ENCODE results near the gene KDM6A.
"Not testable (repeated sequence)": the region's sequence is repeated elsewhere in the genome, so short reads cannot be mapped to it uniquely, and the experiment has no call there.

Gene KDM6A

GRCh38 chrX:44890247-44890646, 17.3 kb downstream of the KDM6A start:
- no peak for DNase-seq

DNA sequence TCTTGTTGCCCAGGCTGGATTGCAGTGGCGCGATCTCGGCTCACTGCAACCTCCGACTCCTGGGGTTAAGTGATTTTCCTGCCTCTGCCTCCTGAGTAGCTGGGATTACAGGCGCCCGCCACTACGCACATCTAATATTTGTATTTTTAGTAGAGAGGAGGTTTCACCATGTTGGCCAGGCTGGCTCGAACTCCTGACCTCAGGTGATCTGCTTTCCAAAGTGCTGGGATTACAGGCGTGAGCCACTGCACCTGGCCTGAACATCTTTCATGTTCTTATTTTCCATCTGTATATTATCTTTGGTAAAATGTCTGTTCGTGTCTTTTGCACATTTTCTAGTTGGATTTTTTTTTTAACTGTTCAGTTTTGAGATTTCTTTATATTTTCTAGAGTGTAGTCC, 17.7 kb downstream of the KDM6A start:
- not testable (repeated sequence) for DNase-seq

GRCh38 chrX:44891642-44892041, 18.7 kb downstream of the KDM6A start:
- DNase-seq: no peak

GRCh38 chrX:44896876-44897186, 23.8 kb downstream of the KDM6A start:
- no peak for DNase-seq

- DNase-seq: no peak
These were observed 24.6 kb downstream of the KDM6A start for GRCh38 chrX:44897539-44897938.

DNA sequence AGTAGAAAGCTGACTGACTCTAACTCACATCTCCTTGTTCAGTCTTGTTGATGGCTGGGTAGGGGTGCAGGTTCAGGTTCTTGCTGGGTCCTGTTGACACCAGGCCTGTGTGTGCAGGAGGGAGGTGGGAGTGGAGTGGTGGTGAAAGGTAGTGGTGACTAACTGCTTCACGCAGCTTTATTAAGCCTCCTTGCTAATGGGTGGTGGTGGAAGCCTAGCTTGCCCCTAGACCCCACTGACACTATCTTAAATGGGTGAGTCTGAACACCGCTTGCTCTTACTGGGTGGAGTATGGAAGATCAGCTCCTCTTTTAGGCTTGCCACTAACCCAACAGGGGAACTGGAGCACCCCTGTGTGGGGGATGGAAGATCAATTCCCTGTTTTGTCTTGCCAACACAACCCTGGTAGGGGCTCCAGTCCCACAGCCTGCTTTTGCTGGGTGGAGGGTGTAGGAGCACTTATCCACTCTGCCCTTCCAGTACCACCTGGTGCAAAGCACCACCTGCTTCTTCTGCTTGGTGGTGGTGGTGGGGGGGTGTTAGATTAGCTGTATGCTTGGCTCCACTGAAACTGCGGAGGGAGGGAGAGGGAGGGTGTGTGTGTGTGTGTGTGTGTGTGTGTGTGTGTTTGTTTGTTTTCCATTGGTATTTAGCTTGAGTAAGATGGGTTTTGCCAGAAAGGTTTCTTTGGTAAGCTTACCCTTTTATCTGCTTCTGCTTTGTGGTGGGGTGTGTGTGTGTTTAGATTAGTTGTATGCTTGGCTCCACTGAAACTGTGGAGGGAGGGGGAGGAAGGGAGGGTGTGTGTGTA, 25.6 kb downstream of the KDM6A start:
- no peak for DNase-seq

DNA sequence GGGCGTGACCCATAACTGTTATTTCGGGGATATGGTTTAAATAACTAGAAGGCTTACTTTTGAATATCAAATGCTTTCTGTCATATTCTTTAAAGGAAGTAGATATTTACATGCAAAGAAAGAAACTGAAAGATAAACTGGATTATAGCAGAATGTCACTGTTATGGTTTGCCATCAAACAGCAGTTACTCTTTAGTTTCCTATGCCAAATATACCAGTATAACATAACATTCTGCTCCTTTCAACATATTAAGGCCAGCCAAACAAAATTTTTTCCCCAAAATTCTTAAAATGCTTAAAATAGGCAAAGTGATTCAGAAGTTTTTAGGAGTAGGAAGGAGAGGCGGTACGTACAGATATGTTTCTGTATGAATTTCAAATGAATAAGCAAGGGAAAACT, 27.0 kb downstream of the KDM6A start:
- DNase-seq: no peak

GRCh38 chrX:44903107-44903506, 30.1 kb downstream of the KDM6A start:
- no peak for DNase-seq

DNA sequence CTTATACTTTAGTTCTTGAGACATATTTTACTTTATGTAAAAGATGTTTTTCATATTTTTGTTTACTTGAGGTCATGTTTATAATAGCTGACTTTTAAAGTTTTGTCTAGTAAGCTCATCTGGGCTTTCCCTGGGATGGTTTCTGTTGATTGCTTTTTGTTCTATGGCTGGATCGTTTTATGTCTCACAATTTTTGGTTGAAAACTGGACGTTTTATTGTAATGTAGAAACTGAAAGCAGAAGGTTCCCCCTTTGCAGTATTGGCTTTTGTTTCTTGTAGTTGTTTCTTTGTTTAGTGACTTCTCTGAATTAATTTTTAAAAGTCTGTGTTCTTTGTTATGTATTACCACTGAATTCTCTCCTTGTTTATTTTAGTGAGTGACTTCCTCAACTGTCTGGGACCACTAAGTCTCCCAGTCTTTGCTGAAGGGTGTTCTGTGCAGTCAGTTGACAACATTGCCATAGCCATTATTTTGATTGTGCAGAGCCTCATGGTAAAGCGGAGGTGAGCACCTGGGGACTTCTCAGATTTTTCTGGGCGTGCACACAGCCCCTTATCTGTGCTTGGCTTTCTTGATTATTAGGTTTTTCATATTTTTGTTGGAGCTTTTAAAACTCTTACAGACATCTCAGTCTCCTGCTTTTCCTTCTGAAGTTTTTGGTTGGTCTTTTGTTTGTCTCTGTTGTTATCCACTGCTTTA, 31.0 kb downstream of the KDM6A start:
- no peak for DNase-seq

- no peak for DNase-seq
These were observed 31.6 kb downstream of the KDM6A start for GRCh38 chrX:44904542-44905115.

GRCh38 chrX:44906041-44906440, 33.1 kb downstream of the KDM6A start:
- DNase-seq: no peak

- DNase-seq: no peak
These were observed 33.6 kb downstream of the KDM6A start for GRCh38 chrX:44906542-44906941.

DNA sequence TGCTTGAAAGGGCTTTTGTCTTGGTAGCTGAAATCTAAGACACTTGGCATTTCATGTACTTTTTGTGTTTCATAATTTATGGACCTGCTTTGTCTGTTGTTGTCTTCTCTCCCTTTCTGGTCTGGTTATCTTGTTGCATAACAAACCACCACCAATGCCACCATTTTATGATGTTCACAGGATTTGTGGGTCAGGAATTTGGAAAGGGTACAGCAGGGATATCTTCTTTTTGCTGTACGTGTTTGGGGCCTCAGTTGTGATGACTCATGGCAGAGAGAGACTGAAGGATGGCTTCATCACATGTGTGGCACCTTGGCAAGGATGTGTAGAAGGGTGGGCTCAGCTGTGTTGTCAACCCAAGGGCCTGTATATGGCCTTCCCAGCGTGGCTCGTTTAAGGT, 35.2 kb downstream of the KDM6A start:
- no peak for DNase-seq

GRCh38 chrX:44908827-44909226, 35.8 kb downstream of the KDM6A start:
- no peak for DNase-seq

DNA sequence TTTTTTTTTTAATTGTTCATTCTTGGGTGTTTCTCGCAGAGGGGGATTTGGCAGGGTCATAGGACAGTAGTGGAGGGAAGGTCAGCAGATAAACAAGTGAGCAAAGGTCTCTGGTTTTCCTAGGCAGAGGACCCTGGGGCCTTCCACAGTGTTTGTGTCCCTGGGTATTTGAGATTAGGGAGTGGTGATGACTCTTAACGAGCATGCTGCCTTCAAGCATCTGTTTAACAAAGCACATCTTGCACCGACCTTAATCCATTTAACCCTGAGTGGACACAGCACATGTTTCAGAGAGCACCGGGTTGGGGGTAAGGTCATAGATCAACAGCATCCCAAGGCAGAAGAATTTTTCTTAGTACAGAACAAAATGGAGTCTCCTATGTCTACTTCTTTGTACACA, 37.5 kb downstream of the KDM6A start:
- not testable (repeated sequence) for DNase-seq

GRCh38 chrX:44911074-44911600, 38.1 kb downstream of the KDM6A start:
- DNase-seq: not testable (repeated sequence)

DNA sequence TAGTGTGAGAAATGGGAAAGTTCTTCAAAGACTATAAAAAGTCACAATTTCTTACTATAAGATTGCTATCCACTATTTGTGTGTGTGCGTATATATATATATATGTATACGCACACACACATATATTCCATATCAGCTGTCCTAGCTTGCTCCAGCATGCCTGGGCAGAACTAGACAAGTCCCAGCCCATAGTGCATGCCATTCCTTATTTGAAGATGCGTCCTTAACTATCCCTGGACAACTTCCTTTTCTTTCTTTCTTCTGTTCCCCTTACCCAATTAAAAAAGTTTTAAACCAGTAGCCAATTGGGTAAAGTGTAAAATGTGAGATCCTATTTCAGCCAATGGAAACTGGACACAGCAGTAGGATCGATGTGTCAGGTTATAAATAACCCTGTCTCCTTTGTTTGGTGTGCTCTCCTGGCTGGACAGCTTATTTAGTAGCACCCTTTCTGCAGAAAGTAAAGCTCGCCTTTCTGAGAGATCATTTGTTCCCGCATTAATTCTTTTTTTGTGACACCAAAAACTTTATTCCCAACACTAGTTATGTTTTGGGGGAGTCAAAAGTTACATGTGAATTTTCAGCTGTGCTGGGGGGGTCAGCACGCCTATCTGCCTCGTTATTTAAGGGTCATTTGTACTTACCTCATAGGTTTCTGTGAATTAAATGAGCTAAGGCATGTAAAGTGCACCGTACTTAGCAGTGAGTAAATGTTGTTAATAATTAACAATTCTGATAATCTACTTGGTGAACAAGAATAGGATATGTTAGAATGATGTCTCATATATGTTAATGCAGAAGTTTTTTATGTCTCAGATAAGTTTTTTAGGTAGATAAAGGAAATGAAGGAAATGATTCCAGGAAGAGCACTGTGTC, 40.9 kb downstream of the KDM6A start:
- no peak for DNase-seq

- DNase-seq: no peak
These were observed 41.7 kb downstream of the KDM6A start for GRCh38 chrX:44914532-44915198.

DNA sequence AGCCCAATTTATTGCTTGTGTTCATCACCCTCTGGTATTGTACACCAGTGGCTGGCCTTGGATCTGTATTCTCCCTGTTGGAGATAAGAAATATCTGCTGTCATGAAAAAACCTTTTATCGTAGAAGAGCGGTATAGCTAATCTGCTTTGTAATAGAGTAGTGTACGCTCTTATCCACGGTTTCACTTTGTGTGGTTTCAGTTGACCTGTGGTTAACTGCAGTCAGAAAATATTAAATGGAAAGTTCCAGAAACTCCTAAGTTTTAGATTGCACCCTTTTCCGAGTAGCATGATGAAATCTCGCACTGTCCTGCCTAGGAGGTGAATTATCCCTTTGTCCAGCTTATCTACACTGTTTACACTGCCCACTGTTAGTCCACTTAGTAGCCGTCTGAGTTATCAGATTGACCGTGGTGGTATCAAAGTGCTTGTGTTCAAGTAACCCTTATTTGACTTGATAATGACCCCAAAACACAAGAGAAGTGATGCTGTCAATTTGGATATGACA, 42.4 kb downstream of the KDM6A start:
- DNase-seq: no peak

GRCh38 chrX:44918722-44919121, 45.7 kb downstream of the KDM6A start:
- DNase-seq: no peak

DNA sequence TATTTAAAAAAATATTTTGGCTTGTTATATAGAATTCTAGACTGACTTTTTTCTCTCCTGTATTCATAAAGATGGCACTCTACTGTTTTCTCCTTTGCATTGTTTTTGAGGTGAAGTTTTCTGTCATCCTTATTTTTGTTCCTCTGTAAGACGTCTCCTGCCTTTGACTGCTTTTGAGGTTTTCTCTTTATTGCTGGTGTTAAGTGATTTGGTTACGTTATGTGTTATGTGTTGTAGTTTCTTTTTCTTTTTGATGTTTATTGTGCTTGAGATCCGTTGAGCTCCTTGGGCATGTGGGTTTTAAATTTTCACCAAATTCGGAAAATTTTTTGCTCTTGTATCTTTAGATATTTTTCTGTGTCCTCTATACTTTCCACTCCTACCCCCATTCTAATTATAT, 50.0 kb downstream of the KDM6A start:
- no peak for DNase-seq

DNA sequence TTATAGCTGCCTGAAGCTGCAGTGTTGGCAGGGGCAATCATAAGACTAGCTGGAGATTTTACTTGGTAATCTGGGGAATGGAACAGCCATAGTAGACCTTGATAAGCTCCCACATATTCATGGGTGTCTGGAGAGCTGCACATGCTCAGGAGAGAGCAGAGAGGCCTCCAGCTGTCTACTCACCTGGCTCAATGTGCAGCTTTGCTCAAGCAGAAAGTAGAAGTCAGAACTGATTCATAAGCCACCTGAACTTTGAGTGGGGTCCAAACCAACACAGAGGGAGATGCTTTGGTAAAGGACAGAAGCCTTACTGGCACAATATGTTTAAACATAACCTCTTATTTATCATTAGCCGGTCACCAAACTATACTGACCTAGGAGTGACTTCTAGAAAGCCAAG, 54.4 kb downstream of the KDM6A start:
- DNase-seq: no peak

All from stimulated activated naive CD4-positive, alpha-beta T cell treated with Interleukin-2 at 50 U/mL for 16 hours (primary cell).